GM18909 (cell line): ENCODE data around the gene ENDOV.

ENCODE experiments used
- ATAC-seq: cut with Tn5 transposase; IDR thresholded peaks from one replicate; pipeline ENCODE4 v1.9.1; 2021; ENCODE audit warnings: mild to moderate bottlenecking; ENCODE audit not compliant: unreplicated experiment, poor library complexity

ENDOV gene

DNA sequence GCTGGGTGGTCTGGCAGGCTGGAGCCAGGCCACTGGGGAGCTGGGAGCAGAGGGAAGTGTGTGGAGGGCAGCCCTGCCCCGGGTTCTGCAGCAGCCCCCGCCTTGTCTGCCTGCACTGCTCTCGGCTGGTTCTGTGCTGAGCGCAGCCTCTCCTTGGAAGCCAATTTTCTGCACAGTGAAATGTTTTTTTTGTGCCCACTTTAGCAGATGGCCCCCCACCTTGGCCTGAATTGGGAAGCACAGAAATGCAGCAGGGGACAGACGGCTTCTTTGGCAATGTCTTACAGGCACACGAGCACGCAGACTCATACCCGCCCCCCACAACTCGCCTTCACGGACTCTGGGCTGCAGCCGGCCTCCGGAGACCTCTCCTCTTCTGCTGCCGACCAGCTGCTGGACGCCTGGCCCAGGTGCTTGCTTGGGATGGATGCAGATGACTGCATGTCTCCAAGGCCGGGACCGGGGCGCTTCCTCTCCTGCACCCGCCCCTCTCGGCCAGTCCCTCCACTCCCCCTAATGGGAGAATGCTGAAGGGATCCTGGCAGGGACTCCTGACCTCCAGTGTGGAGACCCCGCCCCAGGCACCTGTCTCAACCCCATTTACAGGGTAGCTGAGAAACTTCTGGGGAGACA lies 46.7 kb downstream of the ENDOV start:
- no peak for ATAC-seq

DNA sequence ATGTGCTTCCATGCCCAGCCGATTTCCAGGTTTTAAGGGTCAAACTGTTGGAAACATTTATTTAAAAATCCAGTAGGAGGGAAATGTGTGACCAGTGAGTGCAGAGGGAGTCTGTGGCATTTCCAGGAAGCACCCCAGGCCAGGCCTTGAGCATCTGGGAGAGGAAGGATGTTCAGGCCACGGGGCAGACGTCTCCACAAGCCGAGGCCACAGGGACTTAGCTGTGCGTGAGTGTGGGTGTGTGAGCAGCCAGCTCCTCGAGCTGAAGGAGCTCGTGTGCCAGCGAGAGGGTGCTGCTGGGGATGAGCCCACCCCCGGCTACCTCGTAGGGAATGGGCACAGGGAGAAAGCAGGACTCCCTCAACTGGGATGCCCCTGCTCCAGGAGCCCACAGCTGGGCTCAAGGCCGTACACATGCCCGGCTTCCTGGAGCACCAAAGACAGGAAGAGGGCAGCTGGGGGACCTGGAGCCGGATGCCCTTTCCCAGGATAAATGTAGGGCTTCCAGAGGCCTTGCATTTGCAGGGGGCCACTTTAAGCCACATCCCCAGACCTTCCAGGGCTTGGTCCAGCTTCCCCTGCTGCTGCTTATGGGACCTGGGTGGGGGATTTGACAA lies 48.9 kb downstream of the ENDOV start:
- ATAC-seq: no peak

GRCh38 chr17:80464486-80464885 lies 49.5 kb downstream of the ENDOV start:
- ATAC-seq: no peak

DNA sequence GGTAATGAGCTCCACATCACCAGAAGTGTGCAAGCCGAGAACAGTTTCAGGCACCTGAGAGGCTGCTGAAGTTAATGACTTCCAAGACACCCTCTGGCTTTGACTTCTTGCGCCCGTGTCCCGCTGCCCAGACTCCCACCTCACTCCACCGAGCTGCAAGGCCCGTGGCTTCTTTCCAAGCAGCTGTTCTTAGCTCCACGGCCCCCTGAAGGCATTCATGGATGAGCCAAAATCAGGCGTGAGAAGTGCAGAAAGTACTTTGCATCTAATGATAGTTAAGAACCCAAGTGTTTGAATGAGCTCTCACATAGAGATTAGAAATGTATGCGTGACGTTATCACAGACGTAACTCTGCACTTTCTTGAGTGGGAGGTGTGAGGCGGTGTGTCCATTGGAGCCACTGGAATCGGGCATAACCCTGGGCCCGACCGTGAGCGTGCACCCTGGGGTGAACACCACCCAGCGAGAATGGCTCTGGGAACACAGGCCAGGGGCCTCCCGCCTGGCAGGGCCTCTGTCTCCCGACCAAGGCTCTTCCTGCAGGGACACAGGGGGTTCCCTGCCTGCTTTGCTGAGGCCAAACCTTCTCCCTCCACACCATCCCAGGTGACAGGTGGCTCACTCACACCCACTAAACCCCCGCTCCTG lies 50.5 kb downstream of the ENDOV start:
- no peak for ATAC-seq

GRCh38 chr17:80466188-80466705 lies 51.3 kb downstream of the ENDOV start:
- no peak for ATAC-seq

DNA sequence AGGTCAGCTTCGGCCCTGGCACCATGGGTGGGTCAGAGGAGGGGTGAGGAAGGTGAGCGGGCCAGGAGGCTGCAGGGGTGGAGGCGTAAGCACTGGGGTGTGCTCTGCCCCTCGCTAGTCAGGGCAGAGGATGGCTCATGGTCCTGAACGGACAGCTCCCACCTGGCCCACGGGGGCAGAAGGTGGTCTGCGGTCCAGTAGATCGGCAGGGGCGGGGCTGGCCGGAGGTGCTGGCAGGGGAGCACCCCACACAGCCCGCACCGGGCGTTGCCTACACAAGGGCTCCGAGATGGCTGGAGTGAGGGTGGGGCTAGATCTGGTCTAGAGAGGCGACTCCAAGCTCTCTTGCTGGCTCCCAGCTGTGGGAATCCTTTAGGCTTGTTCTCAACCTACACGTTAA lies 53.3 kb downstream of the ENDOV start:
- no peak for ATAC-seq

- no peak for ATAC-seq
Observed at GRCh38 chr17:80468781-80469493, 54.0 kb downstream of the ENDOV start.

DNA sequence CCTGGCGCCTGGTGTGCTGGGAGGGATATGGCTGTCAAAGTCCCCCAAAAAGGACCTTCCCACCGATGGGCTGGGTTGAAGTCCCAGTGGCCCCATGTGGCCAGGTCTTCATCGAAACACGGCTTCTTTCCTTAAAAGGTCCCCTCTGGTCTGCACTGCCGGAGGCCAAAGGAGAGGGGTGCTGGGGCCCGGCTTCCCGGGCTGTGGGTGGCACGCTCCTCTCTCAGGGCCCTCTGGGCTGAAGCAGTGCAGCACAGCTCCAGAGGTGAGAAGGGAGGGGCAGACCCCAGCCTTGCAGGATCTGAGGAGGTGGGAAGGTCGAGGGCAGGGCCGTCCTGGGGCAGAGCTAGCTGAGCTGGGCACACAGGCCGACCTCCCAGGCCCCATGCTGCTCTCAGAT lies 54.7 kb downstream of the ENDOV start:
- ATAC-seq: no peak

DNA sequence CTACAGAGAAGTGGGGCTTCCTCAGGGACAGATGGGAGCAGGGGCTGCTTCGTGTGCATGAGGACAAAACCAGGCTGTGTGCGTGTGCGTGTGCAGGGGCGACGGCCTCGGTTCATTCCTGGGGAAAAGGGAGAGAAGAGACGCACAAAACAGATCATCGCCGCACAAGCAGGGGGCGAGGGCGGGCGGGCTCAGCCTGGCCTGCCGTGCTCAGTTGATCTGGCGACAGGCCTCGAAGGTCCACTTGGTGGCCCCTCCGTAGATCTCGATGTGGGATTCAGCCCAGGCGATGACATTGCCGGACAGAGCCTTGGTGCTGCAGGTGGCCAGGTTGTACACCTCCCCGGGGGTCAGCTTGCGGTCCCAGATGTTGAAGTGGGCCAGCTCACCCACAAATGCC lies 55.6 kb downstream of the ENDOV start:
- ATAC-seq: no peak

GRCh38 chr17:80471922-80472321 lies 57.0 kb downstream of the ENDOV start:
- no peak for ATAC-seq

DNA sequence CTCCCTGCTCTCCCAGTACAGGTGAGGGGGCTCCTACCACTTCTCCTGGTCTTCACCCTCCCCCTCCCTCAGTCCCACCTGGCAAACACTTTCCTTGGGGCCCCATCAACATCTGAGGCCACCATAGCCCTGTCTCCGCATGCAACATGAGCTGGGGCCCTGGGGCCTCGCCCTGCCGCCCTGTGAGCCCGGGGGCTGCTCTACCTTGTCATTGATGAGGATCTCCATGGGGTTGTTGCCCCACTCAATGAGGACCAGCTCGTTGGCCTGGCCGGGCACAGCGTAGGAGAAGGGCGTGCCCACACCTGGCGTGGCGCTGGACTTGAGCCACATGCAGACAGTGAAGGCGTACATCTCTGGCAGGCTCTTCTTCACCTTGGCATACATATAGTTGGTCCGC lies 58.0 kb downstream of the ENDOV start:
- ATAC-seq: no peak

DNA sequence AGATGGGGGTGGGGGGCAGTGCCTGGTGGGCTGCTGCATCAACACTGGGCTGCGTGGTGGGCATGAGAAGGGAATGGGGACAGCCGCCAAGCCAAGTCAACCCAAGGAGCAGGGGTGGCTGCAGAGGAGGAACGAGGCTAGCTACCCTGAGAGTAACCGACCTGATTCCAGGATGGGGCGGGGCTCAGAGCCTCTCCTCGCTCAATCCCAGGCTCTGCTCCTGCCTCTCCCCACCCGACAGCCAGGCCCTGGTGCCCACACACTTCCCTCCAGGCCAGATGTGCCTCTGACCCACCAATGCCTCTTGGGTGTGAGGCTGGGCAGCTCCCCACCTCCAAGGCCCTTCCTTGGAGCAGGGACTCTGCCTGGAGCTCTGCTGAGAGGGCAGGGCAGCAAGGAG lies 58.7 kb downstream of the ENDOV start:
- no peak for ATAC-seq

DNA sequence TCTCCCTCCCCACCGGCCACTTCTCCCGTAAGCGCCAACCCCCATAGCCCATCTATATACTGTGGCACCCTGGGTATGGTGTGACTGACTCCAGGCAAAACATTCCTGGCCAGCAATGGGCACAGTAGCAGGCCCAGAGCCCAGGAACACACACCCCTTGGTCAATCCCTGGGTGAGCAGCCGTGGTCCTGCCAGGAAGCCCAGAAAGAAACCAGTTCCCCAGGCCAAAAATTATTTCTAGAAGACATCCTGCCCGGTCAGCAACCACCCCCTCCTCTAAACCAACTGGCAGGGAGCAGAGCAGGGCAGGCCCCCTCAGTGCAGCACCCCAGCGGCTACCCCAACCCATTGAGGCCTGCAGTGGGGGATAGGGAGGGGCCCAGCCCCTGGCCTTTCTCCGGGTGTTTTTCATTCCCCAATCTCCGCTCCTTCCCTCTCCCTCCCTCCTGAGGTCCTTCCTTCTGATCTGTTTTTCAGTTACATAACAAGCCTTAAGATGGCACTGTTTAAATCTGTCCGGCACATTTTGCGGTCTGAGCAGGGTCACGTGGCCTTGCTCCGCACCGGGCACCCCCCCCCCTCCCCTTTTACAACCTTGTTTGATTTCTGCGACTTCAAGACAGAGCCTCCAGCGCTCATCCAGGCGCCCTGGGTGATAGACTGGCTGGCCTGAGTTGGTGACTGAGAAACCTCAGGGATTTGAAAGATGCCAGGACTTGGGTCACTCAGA lies 59.4 kb downstream of the ENDOV start:
- no peak for ATAC-seq

- ATAC-seq: no peak
Observed at GRCh38 chr17:80474961-80475909, 60.3 kb downstream of the ENDOV start.

- ATAC-seq: no peak
Observed at GRCh38 chr17:80475910-80476876, 61.2 kb downstream of the ENDOV start, which contains the start of gene NPTX1. Gene NPTX1, minus strand, starts transcription at chr17:80476607. Its CDS starts 161 bp downstream, at chr17:80476446.

GRCh38 chr17:80476877-80477646 lies 62.1 kb downstream of the ENDOV start:
- no peak for ATAC-seq
